ENCODE results near the gene PLPP3. TPM values are rescaled to one million over a fixed set of nuclear protein-coding genes. Genes with fewer than 3 reads are reported as not detected.

The PLPP3 gene
- total and polyA plus RNA-seq, 2 experiments from 2014 or later = 41.9 to 61.9 TPM

DNA sequence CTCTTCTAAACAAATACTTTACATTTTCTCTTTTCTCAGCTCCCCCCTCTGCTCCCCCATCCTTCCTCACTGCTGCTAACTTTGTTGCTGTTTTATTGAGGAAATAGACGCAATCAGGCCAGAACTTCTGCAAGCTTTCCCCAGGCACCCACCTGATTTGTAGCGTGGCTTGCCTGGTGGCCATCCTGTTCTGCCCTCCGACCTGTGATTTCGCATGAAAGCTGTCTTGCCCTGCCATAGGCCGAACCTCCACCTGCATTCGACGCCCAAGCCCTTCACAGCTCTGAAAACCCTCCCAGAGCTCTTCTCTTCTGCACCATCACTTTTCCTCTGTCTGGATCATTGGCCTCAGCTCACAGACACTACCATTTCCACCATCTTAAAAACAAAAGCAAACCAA is 100.6 kb downstream of the PLPP3 start:
- Mint-ChIP-seq H3K4me3 (peak overlapping the region; percentile 51; the same call in 1 of the 3 replicates), H3K27ac (no peak overlapping the region), H3K9me3 (no peaks in the 10 kb centered on the region), H3K4me1 (peaks cover 14% of the 10 kb centered on the region), H3K36me3 (ENCODE audit: low read depth) (no peaks in the 10 kb centered on the region), H3K27me3 (ENCODE audit: insufficient read depth, low read depth, poor library complexity) (peaks cover 15% of the 10 kb centered on the region)
- H3K9me2 ChIP-seq (ENCODE audit: insufficient read depth) = no peaks in the 10 kb centered on the region
- no peak for TF ChIP-seq ZNF331 (CRISPR knock-in tag; IDR thresholded peaks at IDR 0.05; ENCODE audit: low read depth)
- H3K4me3 ChIP-seq = no peak overlapping the region
- H3F3A ChIP-seq (replicated peaks; ENCODE audit: low read depth) = 0 out of 2 replicates have a peak, but pooled peaks cover 7% of the 10 kb centered on the region
- no peak overlapping the region for H2AFZ ChIP-seq
- no peak overlapping the region; the same call in 1 of the 2 replicates for H3K4me2 ChIP-seq
- H4K20me1 ChIP-seq (replicated peaks; ENCODE audit: insufficient read depth) = no peaks in the 10 kb centered on the region
- no peak for ATAC-seq
- no peak overlapping the region for H3K27ac ChIP-seq (ENCODE audit: low read depth)
- no peak for DNase-seq (ENCODE audit: low spot score)
- H3K36me3 ChIP-seq (ENCODE audit: insufficient read depth) = no peaks in the 10 kb centered on the region
- H3K27me3 ChIP-seq (ENCODE audit: insufficient read depth) = peaks cover 8% of the 10 kb centered on the region; the same call in 1 of the 2 replicates
- H3K4me1 ChIP-seq (ENCODE audit: insufficient read depth) = peaks cover 13% of the 10 kb centered on the region; the same call in 1 of the 2 replicates
- H3K79me2 ChIP-seq (replicated peaks; ENCODE audit: insufficient read depth) = no peaks in the 10 kb centered on the region

DNA sequence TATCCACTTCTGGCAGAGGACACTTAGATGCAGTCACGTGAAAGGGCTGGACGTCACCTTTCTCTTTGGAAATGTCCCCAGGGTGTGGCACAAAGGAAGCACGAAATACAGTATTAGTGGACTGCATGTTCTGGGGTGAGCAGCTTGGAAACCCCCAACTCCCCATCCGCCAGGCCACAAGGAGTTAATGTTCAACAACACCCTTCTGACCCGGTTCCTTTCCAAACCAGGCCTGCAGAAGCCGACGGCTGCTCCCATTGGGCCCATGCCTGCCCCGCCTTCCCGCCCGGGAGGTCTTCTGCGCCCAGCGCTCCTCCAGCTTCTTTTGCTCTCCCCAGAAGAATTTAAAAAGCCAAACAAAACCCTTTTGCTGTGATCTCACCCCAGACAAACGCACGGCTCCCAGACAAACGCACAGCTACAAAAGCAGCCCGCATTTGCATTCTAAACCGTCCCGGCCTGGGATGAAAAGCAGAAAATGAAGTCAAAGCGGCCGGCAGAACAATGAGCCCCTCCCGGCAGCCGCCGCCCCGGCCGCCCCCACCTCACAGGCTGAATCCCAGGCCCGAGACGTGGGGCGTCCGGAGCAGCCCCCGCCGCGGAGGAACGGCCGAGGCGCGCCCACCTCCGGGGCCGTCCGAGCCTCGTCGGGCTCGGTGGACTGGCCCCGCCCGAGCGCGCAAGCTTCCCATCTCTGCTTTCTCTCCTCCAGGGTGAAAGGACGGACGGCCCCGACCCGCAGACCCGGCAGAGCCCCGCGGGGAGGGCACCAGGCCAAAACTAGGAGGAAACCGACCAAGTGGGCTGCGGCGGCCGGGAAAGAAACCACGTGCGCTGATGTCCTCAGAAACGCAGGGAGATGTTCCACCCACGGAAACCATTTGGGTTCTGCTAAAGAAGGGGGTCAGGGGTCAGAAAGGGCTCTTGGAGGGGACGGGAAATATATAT is 101.9 kb downstream of the PLPP3 start:
- H3K36me3 ChIP-seq (ENCODE audit: insufficient read depth) = no peaks in the 10 kb centered on the region
- Mint-ChIP-seq H3K27ac (peak overlapping the region; percentile 92), H3K9me3 (no peaks in the 10 kb centered on the region)

More for the DNA sequence above, 101.9 kb downstream of the PLPP3 start:
- H3K9me2 ChIP-seq (ENCODE audit: insufficient read depth) = no peaks in the 10 kb centered on the region
- H3K4me2 ChIP-seq = peak overlapping the region; percentile 78
- H3K4me1 ChIP-seq (ENCODE audit: insufficient read depth) = peaks cover 13% of the 10 kb centered on the region; the same call in 1 of the 2 replicates
- peaks cover 14% of the 10 kb centered on the region for H3K4me1 Mint-ChIP-seq
- H3F3A ChIP-seq (replicated peaks; ENCODE audit: low read depth) = 0 out of 2 replicates have a peak, but pooled peaks cover 7% of the 10 kb centered on the region
- no peaks in the 10 kb centered on the region for H3K36me3 Mint-ChIP-seq (ENCODE audit: low read depth)
- peak overlapping the region; percentile 84 for H3K4me3 Mint-ChIP-seq
- TF ChIP-seq POLR2AphosphoS5 (IDR thresholded peaks at IDR 0.05; ENCODE audit: low read depth) = peak; percentile 31; the same call in 1 of the 2 replicates
- TF ChIP-seq, protein P1, sequence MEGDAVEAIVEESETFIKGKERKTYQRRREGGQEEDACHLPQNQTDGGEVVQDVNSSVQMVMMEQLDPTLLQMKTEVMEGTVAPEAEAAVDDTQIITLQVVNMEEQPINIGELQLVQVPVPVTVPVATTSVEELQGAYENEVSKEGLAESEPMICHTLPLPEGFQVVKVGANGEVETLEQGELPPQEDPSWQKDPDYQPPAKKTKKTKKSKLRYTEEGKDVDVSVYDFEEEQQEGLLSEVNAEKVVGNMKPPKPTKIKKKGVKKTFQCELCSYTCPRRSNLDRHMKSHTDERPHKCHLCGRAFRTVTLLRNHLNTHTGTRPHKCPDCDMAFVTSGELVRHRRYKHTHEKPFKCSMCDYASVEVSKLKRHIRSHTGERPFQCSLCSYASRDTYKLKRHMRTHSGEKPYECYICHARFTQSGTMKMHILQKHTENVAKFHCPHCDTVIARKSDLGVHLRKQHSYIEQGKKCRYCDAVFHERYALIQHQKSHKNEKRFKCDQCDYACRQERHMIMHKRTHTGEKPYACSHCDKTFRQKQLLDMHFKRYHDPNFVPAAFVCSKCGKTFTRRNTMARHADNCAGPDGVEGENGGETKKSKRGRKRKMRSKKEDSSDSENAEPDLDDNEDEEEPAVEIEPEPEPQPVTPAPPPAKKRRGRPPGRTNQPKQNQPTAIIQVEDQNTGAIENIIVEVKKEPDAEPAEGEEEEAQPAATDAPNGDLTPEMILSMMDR (conservative IDR thresholded peaks at IDR 0.05; ENCODE audit: low read depth in 2 of 2) = no peak
- peaks cover 15% of the 10 kb centered on the region for H3K27me3 Mint-ChIP-seq (ENCODE audit: insufficient read depth, low read depth, poor library complexity)
- peaks cover 8% of the 10 kb centered on the region; the same call in 1 of the 2 replicates for H3K27me3 ChIP-seq (ENCODE audit: insufficient read depth)
- peak overlapping the region; percentile 76 for H3K4me3 ChIP-seq
- DNase-seq (ENCODE audit: low spot score) = peak; percentile 69
- H4K20me1 ChIP-seq (replicated peaks; ENCODE audit: insufficient read depth) = no peaks in the 10 kb centered on the region
- peak overlapping the region; percentile 52; the same call in 1 of the 2 replicates for H3K27ac ChIP-seq (ENCODE audit: low read depth)
- no peaks in the 10 kb centered on the region for H3K79me2 ChIP-seq (replicated peaks; ENCODE audit: insufficient read depth)
- ATAC-seq = peak; percentile 93
- H2AFZ ChIP-seq = peak overlapping the region; percentile 75
